Measurements from ENCODE around the gene TERC.

DNA sequence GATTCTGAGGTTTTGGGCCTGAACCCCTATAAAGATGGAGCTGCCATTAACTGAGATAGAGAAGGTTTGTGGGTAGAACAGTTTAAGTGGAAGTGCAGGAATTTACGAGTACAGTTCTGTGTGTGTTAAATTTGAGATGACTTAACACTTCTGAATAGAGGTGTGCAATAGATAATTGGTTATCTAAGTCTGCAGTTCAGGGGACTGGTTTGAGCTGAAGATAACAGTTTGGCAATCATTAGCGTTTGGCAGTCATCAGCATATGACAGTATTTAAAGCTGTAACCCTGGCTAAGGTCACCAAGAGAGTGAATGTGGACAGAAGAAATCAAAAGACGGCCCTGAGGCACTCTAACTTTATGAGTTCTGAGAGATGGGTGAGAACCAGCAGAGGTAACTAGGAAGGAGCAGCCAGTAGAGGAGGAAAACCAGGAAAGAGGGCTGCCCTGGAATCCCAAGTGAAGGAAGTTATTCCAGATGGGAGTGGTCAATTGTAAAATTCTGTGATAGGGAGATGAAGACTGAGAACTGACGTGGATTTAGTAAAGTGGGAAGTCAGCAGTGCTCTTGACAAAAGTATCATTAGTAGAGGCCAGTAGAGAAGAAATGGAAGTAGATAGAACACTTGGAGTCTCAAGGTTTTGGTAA, 16.5 kb upstream of the TERC start:
- TF ChIP-seq, protein P1, sequence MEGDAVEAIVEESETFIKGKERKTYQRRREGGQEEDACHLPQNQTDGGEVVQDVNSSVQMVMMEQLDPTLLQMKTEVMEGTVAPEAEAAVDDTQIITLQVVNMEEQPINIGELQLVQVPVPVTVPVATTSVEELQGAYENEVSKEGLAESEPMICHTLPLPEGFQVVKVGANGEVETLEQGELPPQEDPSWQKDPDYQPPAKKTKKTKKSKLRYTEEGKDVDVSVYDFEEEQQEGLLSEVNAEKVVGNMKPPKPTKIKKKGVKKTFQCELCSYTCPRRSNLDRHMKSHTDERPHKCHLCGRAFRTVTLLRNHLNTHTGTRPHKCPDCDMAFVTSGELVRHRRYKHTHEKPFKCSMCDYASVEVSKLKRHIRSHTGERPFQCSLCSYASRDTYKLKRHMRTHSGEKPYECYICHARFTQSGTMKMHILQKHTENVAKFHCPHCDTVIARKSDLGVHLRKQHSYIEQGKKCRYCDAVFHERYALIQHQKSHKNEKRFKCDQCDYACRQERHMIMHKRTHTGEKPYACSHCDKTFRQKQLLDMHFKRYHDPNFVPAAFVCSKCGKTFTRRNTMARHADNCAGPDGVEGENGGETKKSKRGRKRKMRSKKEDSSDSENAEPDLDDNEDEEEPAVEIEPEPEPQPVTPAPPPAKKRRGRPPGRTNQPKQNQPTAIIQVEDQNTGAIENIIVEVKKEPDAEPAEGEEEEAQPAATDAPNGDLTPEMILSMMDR (IDR thresholded peaks at IDR 0.05) = no peak
- no peak for TF ChIP-seq POLR2AphosphoS5 (IDR thresholded peaks at IDR 0.05)

Measured in breast epithelium (tissue), 3 donors.